Measurements from ENCODE around the gene PTH1R.

The PTH1R gene

DNA sequence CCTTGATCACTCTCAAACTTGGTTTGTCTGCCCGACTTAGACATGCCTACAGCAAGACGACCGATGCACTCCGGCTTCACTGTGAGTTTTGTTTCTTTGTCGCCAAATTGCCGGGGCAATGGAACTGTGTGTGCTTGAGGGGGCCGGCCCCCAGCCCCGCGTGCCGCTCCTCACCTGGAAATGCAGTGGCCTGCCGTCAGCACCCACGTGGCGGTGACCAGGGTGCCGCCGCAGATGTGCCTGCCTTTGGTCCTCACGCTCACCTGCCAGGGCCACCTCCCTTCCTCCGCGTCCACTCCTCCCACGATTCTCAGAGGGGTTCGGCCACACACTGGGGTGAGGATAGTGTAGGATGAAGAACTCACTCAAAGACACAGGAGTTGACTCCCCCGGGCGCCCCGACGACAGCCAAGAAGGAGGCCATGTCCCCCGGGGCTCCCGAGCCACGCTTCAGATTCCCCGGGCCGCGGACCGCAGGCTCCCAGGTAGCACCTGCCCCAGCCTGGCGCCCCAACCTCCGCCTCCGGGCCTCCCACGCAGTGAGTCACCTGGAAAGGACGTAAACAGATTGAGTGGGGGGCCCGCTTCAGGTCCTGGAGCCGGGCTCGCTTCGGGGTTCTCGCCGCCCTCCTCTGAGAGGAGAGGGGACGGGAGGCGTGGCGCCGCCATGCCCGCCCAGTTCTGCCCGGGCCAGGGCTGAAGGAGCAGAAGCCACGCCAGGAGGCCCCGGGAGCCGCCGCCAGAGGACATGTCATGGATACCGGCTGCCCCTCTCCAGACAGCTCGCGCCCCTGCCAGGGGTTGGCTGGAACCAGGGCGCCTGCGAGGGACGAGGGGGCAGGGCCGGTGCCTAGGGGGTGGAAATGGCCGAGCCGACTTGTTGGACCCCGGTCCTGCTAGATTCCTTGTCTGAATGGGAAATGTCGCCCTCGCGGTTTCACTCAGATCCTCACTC lies 43.9 kb upstream of the PTH1R start:
- peaks cover 2% of the 10 kb centered on the region for H3K9me3 ChIP-seq (ENCODE audit: severe bottlenecking)

GRCh38 chr3:46835054-46835453 lies 42.5 kb upstream of the PTH1R start:
- DNase-seq (ENCODE audit: low spot score): no peak
- no peak overlapping the region for H3K4me3 ChIP-seq (ENCODE audit: severe bottlenecking)
- no peak overlapping the region for H3K27ac ChIP-seq (ENCODE audit: poor library complexity, severe bottlenecking)
- H3K4me1 ChIP-seq (ENCODE audit: insufficient read depth, poor library complexity, severe bottlenecking): no peaks in the 10 kb centered on the region
- H3K9me3 ChIP-seq (ENCODE audit: severe bottlenecking): peaks cover 2% of the 10 kb centered on the region
- no peak for ATAC-seq (ENCODE audit: low read depth)
- TF ChIP-seq, protein P1, sequence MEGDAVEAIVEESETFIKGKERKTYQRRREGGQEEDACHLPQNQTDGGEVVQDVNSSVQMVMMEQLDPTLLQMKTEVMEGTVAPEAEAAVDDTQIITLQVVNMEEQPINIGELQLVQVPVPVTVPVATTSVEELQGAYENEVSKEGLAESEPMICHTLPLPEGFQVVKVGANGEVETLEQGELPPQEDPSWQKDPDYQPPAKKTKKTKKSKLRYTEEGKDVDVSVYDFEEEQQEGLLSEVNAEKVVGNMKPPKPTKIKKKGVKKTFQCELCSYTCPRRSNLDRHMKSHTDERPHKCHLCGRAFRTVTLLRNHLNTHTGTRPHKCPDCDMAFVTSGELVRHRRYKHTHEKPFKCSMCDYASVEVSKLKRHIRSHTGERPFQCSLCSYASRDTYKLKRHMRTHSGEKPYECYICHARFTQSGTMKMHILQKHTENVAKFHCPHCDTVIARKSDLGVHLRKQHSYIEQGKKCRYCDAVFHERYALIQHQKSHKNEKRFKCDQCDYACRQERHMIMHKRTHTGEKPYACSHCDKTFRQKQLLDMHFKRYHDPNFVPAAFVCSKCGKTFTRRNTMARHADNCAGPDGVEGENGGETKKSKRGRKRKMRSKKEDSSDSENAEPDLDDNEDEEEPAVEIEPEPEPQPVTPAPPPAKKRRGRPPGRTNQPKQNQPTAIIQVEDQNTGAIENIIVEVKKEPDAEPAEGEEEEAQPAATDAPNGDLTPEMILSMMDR (IDR thresholded peaks at IDR 0.05; ENCODE audit: poor library complexity, severe bottlenecking): no peak
- no peaks in the 10 kb centered on the region for H3K27me3 ChIP-seq (ENCODE audit: insufficient read depth, poor library complexity, severe bottlenecking)
- H3K36me3 ChIP-seq (ENCODE audit: low read depth): no peaks in the 10 kb centered on the region

More for the DNA sequence above, 43.9 kb upstream of the PTH1R start:
- DNase-seq (ENCODE audit: low spot score) (no peak), ATAC-seq (ENCODE audit: low read depth) (no peak)
- H3K4me1 ChIP-seq (ENCODE audit: insufficient read depth, poor library complexity, severe bottlenecking): no peaks in the 10 kb centered on the region
- no peaks in the 10 kb centered on the region for H3K27me3 ChIP-seq (ENCODE audit: insufficient read depth, poor library complexity, severe bottlenecking)
- TF ChIP-seq, protein P1 (IDR thresholded peaks at IDR 0.05; ENCODE audit: poor library complexity, severe bottlenecking): no peak
- H3K4me3 ChIP-seq (ENCODE audit: severe bottlenecking): no peak overlapping the region
- no peak overlapping the region for H3K27ac ChIP-seq (ENCODE audit: poor library complexity, severe bottlenecking)
- H3K36me3 ChIP-seq (ENCODE audit: low read depth): no peaks in the 10 kb centered on the region

- DNase-seq (ENCODE audit: low spot score) (no peak), ATAC-seq (ENCODE audit: low read depth) (no peak)
- no peak overlapping the region for H3K27ac ChIP-seq (ENCODE audit: poor library complexity, severe bottlenecking)
- no peaks in the 10 kb centered on the region for H3K36me3 ChIP-seq (ENCODE audit: low read depth)
- no peaks in the 10 kb centered on the region for H3K4me1 ChIP-seq (ENCODE audit: insufficient read depth, poor library complexity, severe bottlenecking)
- H3K4me3 ChIP-seq (ENCODE audit: severe bottlenecking): no peak overlapping the region
- H3K9me3 ChIP-seq (ENCODE audit: severe bottlenecking): peaks cover 2% of the 10 kb centered on the region
- TF ChIP-seq, protein P1 (IDR thresholded peaks at IDR 0.05; ENCODE audit: poor library complexity, severe bottlenecking): no peak
- no peaks in the 10 kb centered on the region for H3K27me3 ChIP-seq (ENCODE audit: insufficient read depth, poor library complexity, severe bottlenecking)
These were observed 42.0 kb upstream of the PTH1R start for GRCh38 chr3:46835491-46835890.

DNA sequence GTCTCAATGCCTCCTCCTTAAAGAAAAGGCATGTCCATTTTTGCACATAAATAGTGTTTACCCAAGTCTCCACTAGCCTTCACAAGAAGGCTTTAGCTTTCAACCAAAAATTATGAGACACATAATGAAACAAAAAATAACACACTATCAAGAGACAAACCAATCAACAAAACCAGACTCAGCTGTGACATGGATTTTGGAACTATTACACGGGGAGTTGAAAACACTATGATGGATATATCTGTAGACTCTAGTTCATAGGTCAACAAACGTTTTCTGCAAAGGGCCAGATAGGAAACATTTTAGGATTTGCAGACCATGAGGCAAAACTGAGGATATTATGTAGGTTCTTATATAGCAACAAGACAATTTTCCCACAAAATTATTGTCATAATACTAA lies 39.2 kb upstream of the PTH1R start:
- no peaks in the 10 kb centered on the region for H3K27me3 ChIP-seq (ENCODE audit: insufficient read depth, poor library complexity, severe bottlenecking)
- no peak for ATAC-seq (ENCODE audit: low read depth)
- no peak overlapping the region for H3K27ac ChIP-seq (ENCODE audit: poor library complexity, severe bottlenecking)
- DNase-seq (ENCODE audit: low spot score): no peak
- TF ChIP-seq, protein P1 (IDR thresholded peaks at IDR 0.05; ENCODE audit: poor library complexity, severe bottlenecking): no peak
- H3K4me1 ChIP-seq (ENCODE audit: insufficient read depth, poor library complexity, severe bottlenecking): no peaks in the 10 kb centered on the region
- H3K4me3 ChIP-seq (ENCODE audit: severe bottlenecking): no peak overlapping the region
- peaks cover 13% of the 10 kb centered on the region for H3K9me3 ChIP-seq (ENCODE audit: severe bottlenecking)
- H3K36me3 ChIP-seq (ENCODE audit: low read depth): no peaks in the 10 kb centered on the region

DNA sequence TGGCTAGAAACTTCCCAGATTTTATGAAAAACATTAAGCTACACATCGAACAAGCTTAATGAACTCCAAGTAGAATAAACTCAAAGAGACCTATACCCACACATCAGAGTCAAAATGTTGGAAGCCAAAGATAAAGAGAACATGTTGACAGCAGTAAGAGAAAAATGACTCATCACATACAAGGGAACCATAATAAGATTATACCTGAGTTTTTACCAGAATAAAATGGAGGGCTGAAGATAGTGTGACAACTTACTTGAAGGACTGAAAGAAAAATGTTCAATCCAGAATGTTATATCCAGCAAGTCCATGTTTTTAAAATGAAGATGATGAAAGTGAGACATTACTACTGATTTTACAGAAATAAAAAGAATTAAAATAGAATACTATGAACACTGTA lies 37.0 kb upstream of the PTH1R start:
- Histone ChIP-seq H3K9me3 (ENCODE audit: severe bottlenecking) (peaks cover 13% of the 10 kb centered on the region), H3K27ac (ENCODE audit: poor library complexity, severe bottlenecking) (no peak overlapping the region), H3K36me3 (ENCODE audit: low read depth) (no peaks in the 10 kb centered on the region), H3K4me3 (ENCODE audit: severe bottlenecking) (no peak overlapping the region), H3K27me3 (ENCODE audit: insufficient read depth, poor library complexity, severe bottlenecking) (no peaks in the 10 kb centered on the region), H3K4me1 (ENCODE audit: insufficient read depth, poor library complexity, severe bottlenecking) (no peaks in the 10 kb centered on the region)
- no peak for ATAC-seq (ENCODE audit: low read depth)
- TF ChIP-seq, protein P1 (IDR thresholded peaks at IDR 0.05; ENCODE audit: poor library complexity, severe bottlenecking): no peak
- DNase-seq (ENCODE audit: low spot score): no peak
